NCI-H2196 (cell line): ENCODE results near the gene FLNB.

ENCODE experiments used
- DNase-seq: peaks from one replicate; lab custom pipeline; 2025; ENCODE audit not compliant: unreplicated experiment; lab: John Stamatoyannopoulos, UW

Gene FLNB

GRCh38 chr3:58008141-58009025, at the start of gene FLNB:
Gene FLNB, plus strand, starts transcription at chr3:58008422. Its CDS starts 143 bp downstream, at chr3:58008565.
- peak; percentile 58 for DNase-seq

- no peak for DNase-seq
These were observed 49.4 kb upstream of the FLNB start for GRCh38 chr3:57958642-57959422.

GRCh38 chr3:57959423-57960173, 48.6 kb upstream of the FLNB start:
- no peak for DNase-seq

- DNase-seq, result no peak
These were observed 48.1 kb upstream of the FLNB start for GRCh38 chr3:57960174-57960505.

DNA sequence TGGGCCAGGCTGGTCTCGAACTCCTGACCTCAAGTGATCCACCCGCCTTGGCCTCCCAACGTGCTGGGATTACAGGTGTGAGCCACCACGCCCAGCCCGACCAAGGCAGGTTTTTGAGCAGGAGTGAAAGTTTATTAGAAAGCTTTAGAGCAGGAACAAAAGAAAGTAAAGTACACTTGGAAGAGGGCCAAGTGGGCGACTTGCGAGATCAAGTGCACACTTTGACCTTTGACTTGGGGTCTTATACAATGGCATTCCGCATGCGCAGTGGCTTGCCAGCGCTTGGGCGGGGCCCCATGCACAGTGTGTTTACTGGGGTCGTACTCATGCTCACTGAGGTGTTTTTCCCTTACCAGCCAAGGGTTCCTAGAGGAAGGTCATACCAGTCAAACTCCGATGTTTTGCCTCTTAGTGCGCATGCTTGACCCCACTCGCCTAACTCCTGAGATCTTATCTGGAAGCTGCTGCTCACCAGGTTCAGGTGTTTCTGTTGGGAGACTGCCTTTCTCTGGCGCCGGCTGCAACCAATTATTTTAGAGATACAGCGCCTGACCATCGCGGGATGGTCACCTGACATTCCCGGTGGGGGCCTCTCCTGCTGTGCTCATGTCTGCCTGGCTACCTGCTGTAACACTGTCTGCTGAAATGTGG, 46.9 kb upstream of the FLNB start:
- no peak for DNase-seq

- DNase-seq, result no peak
These were observed 46.3 kb upstream of the FLNB start for GRCh38 chr3:57961828-57962447.

DNA sequence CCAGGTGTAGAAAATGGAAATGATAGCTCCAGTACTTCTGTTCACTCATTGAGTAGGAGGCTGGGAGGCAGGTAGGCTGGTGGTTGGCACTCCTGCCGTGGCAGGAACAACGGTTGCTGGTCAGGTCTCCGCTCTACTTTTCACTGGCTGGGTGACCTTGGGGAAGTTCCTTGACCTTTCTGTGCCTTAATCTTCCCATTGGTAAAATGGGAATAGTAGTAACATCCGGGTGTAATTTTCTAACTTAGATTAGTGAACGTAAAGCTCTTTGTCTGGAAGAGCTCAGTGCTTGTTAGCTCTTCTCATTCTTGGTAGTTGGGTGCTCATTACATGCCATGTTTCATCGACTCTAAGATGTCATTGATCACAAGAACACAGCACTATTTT, 45.8 kb upstream of the FLNB start:
- no peak for DNase-seq

- no peak for DNase-seq
These were observed 44.3 kb upstream of the FLNB start for GRCh38 chr3:57963811-57964346.

DNA sequence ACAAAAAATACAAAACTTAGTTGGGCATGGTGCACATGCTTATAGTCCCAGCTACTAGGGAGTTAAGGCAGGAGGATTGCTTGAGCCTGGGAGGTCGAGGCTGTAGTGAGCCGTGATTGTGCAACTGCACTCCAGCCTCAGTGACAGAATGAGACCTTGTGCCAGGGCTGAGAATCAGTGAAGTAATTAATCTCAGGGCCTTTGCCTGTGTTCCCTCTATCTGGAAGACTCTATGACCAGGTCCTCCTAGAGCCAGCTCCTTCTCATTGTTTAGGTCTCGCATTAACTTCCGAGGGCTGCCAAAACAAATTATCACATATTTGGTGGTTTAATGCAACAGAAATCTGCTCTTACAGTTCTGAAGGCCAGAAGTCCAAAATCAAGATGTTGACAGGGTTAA, 41.4 kb upstream of the FLNB start:
- DNase-seq, result no peak

DNA sequence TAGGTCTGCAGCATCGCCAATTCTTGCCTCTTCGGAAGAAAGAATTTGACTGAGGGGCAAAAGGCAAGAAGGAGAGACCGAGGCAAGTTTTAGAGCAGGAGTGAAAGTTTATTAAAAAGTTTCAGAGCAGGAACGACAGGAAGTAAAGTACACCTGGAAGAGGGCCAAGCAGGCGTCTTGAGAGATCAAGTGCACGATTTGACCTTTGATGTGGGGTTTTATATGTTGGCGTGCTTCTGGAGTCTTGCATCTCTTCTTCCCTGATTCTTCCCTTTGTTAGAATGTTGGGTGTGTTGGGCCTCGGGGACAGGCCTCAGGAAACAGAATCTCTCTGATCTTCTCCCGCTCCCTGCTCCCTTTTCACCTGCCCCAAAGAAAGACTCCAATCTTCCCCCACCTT, 40.6 kb upstream of the FLNB start:
- no peak for DNase-seq

DNA sequence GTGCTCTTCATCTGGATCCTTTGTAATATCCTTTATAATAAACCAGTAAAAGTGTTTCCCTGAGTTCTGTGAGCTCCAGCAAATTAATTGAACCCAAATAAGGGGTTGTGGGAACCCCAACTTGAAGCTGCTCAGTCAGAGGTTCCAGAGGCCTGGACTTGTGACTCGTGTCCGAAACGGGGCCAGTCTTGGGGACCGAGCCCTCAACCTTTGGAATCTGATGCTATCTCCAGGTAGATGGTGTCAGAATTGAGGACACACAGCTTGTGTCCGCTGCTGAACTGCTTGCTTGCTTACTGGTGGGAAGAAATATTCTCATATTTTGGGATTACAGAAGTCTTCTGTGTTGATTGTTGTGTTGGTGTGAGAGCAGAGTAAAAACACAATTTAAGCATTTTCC, 39.7 kb upstream of the FLNB start:
- no peak for DNase-seq

- DNase-seq, result no peak
These were observed 36.2 kb upstream of the FLNB start for GRCh38 chr3:57971975-57972374.

DNA sequence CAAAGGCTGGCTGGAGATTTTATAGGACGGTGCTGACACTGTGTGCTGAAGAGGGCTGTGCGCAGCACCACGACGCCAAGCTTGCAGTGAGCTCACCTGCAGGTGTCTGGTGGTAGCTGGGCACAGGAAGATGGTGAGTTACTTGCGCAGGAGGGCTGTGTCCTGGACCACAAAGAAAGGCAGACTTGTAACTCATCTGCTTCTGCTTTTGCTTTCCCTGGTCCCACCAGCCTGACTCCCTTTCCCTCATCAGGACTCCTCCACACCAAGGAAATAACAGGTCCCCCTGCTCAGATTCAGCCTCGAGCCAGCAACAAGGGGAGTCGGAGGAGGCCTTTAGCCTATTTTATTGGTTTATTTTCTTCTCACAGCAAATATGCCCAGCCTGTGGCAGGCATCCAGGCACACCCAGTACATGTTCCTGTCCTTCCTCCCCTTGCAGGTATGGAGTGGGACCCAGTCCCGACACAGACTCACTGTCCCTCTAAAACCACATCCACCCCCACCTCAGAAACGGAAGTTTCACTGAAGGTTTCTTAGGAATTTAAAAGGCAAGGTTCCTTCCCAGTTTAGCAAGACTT, 35.6 kb upstream of the FLNB start:
- no peak for DNase-seq

GRCh38 chr3:57973715-57974477, 34.3 kb upstream of the FLNB start:
- no peak for DNase-seq

GRCh38 chr3:57974796-57975388, 33.3 kb upstream of the FLNB start:
- no peak for DNase-seq

DNA sequence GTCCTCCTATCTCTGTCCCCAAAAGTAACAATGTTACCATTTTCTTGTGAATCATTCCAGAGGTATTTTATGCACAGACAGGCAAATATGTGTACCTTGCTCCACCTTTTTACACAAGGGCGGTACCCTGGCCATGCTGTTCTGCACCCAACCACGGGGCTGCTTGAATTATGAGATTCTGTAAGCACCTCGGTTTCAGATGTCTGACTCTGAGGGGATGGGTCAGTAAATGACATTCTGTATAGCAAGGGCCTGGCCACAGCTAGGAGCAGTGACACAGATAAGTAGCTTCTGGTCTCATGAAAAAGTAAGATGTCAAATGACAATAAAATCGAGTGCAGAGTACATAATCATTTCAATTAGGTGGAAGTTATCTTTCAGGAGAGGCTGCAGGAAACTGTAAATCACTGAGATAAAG, 30.4 kb upstream of the FLNB start:
- DNase-seq, result no peak

GRCh38 chr3:57978316-57978715, 29.9 kb upstream of the FLNB start:
- DNase-seq, result no peak

- no peak for DNase-seq
These were observed 27.8 kb upstream of the FLNB start for GRCh38 chr3:57980416-57980815.
